Mesothelial cell of epicardium (in vitro differentiated cells): ENCODE measurements around the gene BAZ1B. TPM values are rescaled to one million over a fixed set of nuclear protein-coding genes. Genes with fewer than 3 reads are reported as not detected.

Experiments
- DNase-seq, 2 experiments: peaks; one replicate each; pipeline ENCODE4 v3.0.0; 2021; ENCODE audit warnings: low spot score in 2 of 2; ENCODE audit not compliant: unreplicated experiment in 2 of 2
- H3K27ac Mint-ChIP-seq: 2 replicates; pipeline ENCODE4 v1.8.0; 2021; ENCODE audit warnings: mixed read lengths
- H3K27me3 Mint-ChIP-seq: 2 replicates; pipeline ENCODE4 v1.8.0; 2021; ENCODE audit warnings: low read depth, mixed read lengths
- H3K36me3 Mint-ChIP-seq: 2 replicates; pipeline ENCODE4 v1.8.0; 2021; ENCODE audit warnings: mixed read lengths
- H3K4me1 Mint-ChIP-seq: 2 replicates; pipeline ENCODE4 v1.8.0; 2021; ENCODE audit warnings: mixed read lengths
- H3K4me3 Mint-ChIP-seq: 2 replicates; pipeline ENCODE4 v1.8.0; 2021; ENCODE audit warnings: mild to moderate bottlenecking, moderate library complexity, mixed read lengths
- H3K9me3 Mint-ChIP-seq: 2 replicates; pipeline ENCODE4 v1.8.0; 2021; ENCODE audit warnings: mixed read lengths
- total RNA-seq: library from RNA; stranded (reverse); gene quantifications from 3 replicates; pipeline ENCODE4 v1.2.1, GENCODE V29; 2021
- TF ChIP-seq, protein P1 (sequence below): fragments of 200-600 bp; sonication (generic); IDR thresholded peaks from one replicate; pipeline ENCODE4 v1.5.0; 2021; ENCODE audit warnings: antibody characterized with exemption; ENCODE audit not compliant: unreplicated experiment

BAZ1B gene
- total RNA-seq, 1 donor from 2014 or later, result 77.8 TPM

GRCh38 chr7:73520673-73521635 lies 1.1 kb downstream of the BAZ1B start:
- Mint-ChIP-seq H3K27me3 (no peaks in the 10 kb centered on the region), H3K27ac (peak overlapping the region; percentile 92), H3K4me1 (peaks cover 32% of the 10 kb centered on the region), H3K36me3 (peaks cover 16% of the 10 kb centered on the region), H3K9me3 (peaks cover 4% of the 10 kb centered on the region), H3K4me3 (peak overlapping the region; percentile 80)
- DNase-seq, result peak in 1 of 2 experiments; percentile 45
- TF ChIP-seq, protein P1, sequence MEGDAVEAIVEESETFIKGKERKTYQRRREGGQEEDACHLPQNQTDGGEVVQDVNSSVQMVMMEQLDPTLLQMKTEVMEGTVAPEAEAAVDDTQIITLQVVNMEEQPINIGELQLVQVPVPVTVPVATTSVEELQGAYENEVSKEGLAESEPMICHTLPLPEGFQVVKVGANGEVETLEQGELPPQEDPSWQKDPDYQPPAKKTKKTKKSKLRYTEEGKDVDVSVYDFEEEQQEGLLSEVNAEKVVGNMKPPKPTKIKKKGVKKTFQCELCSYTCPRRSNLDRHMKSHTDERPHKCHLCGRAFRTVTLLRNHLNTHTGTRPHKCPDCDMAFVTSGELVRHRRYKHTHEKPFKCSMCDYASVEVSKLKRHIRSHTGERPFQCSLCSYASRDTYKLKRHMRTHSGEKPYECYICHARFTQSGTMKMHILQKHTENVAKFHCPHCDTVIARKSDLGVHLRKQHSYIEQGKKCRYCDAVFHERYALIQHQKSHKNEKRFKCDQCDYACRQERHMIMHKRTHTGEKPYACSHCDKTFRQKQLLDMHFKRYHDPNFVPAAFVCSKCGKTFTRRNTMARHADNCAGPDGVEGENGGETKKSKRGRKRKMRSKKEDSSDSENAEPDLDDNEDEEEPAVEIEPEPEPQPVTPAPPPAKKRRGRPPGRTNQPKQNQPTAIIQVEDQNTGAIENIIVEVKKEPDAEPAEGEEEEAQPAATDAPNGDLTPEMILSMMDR, result no peak

DNA sequence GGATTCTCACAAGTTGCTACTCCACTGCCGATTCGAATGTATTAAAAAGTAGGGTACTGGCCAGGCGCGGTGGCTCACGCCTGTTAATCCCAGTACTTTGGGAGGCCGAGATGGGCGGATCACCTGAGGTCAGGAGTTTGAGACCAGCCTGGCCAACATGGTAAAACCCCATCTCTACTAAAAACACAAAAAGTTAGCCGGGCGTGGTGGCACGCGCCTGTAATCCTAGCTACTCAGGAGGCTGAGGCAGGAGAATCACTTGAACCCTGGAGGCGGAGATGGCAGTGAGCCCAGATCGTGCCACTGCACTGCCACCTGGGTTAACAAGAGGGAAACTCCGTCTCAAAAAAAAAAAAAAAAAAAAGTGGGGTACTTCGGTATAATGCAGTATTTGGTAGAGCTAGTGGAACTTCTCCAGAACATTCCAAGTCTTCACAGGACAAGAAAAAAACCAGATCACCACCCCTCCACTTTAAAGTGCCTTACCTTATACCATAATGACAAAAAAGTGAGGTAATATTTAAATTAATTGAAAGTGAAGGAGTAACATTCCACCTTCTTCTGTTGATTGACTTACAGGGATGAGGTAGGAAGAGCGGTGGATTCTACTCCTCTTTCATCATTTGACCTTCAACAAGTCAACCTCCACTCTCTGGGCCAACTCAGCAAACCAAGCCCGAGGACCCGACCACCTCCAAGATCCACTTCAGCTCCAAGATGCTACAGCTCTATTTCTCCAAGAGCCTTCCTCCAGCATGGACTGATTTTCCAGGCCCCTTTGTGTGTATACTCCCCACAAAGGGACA lies 2.0 kb downstream of the BAZ1B start:
- Mint-ChIP-seq H3K9me3 (peaks cover 4% of the 10 kb centered on the region), H3K4me1 (peaks cover 32% of the 10 kb centered on the region), H3K27me3 (no peaks in the 10 kb centered on the region), H3K27ac (peak overlapping the region; percentile 92), H3K4me3 (peak overlapping the region; percentile 80), H3K36me3 (peaks cover 18% of the 10 kb centered on the region)
- TF ChIP-seq, protein P1, result no peak
- no peak for DNase-seq

DNA sequence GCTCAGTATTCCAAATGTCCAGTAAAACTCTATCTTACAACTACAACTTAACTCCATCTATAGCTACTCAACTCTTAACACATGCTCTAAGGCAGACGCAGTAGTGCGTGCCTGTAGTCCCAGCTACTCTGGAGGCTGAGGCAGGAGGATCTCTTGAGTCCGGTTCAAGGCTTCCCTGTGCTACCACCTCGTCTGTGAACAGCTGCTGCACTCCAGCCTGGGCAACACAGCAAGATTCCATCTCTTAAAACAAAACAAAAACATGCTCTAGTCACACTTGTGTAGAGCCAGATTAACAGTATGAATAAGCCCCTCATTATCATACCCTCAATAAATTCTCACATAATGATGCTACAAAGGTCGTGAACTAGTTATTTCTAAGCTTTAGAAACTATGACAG lies 3.6 kb downstream of the BAZ1B start:
- H3K4me3 Mint-ChIP-seq, result peak overlapping the region; percentile 28
- H3K27me3 Mint-ChIP-seq, result no peaks in the 10 kb centered on the region
- H3K27ac Mint-ChIP-seq, result peak overlapping the region; percentile 70
- H3K9me3 Mint-ChIP-seq, result peaks cover 4% of the 10 kb centered on the region
- peaks cover 32% of the 10 kb centered on the region for H3K4me1 Mint-ChIP-seq
- no peak for DNase-seq
- peaks cover 24% of the 10 kb centered on the region for H3K36me3 Mint-ChIP-seq
- TF ChIP-seq, protein P1, result no peak

- Mint-ChIP-seq H3K4me3 (no peak overlapping the region), H3K9me3 (peaks cover 4% of the 10 kb centered on the region), H3K27ac (no peak overlapping the region), H3K36me3 (peaks cover 24% of the 10 kb centered on the region), H3K27me3 (no peaks in the 10 kb centered on the region), H3K4me1 (peaks cover 29% of the 10 kb centered on the region)
- no peak for DNase-seq
- TF ChIP-seq, protein P1, result no peak
Observed at GRCh38 chr7:73517241-73517995, 4.7 kb downstream of the BAZ1B start.

DNA sequence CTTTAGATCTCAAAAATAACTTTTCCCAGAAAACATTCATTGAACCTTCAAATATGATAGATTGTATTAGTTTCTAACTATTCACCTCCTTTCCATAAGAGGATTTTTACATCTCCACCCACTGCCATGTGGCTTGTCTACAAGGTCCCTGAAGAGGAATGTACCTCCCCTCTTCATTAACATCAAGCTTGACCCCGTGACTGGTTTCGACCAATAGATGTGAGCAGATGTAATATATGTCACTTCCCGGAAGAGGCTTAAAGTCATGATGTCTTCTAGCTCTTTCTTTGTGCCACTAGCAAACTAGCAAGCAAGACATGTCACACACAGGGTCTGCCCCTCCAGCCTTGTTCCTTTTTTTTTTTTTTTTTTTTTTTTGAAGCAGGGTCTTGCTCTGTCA lies 6.9 kb downstream of the BAZ1B start:
- no peak overlapping the region for H3K4me3 Mint-ChIP-seq
- peaks cover 20% of the 10 kb centered on the region for H3K4me1 Mint-ChIP-seq
- peaks cover 33% of the 10 kb centered on the region for H3K36me3 Mint-ChIP-seq
- peak overlapping the region; percentile 59 for H3K27ac Mint-ChIP-seq
- H3K9me3 Mint-ChIP-seq, result peaks cover 4% of the 10 kb centered on the region
- no peaks in the 10 kb centered on the region for H3K27me3 Mint-ChIP-seq
- TF ChIP-seq, protein P1, result no peak
- DNase-seq, result no peak
